Astrocyte of the spinal cord (primary cell): ENCODE data around the gene METRN.

Experiments
- DNase-seq: peaks from one replicate; pipeline ENCODE4 v3.0.0; 2011; ENCODE audit warnings: low read depth, low spot score
- H3K4me3 ChIP-seq: 2 replicates; pipeline ENCODE4 v1.5.1; 2011; ENCODE audit warnings: low read depth, mild to moderate bottlenecking, low read length, moderate library complexity
- CTCF ChIP-seq: IDR thresholded peaks from 2 replicates; pipeline ENCODE4 v1.5.1; 2012; ENCODE audit warnings: low read depth, mild to moderate bottlenecking, low read length, inconsistent platforms
- in situ Hi-C: cut with HindIII; loops from 2 replicates; pipeline ENCODE4 v1.10.0; 2017; ENCODE audit warnings: low sequenced_read_pairs

Gene METRN

DNA sequence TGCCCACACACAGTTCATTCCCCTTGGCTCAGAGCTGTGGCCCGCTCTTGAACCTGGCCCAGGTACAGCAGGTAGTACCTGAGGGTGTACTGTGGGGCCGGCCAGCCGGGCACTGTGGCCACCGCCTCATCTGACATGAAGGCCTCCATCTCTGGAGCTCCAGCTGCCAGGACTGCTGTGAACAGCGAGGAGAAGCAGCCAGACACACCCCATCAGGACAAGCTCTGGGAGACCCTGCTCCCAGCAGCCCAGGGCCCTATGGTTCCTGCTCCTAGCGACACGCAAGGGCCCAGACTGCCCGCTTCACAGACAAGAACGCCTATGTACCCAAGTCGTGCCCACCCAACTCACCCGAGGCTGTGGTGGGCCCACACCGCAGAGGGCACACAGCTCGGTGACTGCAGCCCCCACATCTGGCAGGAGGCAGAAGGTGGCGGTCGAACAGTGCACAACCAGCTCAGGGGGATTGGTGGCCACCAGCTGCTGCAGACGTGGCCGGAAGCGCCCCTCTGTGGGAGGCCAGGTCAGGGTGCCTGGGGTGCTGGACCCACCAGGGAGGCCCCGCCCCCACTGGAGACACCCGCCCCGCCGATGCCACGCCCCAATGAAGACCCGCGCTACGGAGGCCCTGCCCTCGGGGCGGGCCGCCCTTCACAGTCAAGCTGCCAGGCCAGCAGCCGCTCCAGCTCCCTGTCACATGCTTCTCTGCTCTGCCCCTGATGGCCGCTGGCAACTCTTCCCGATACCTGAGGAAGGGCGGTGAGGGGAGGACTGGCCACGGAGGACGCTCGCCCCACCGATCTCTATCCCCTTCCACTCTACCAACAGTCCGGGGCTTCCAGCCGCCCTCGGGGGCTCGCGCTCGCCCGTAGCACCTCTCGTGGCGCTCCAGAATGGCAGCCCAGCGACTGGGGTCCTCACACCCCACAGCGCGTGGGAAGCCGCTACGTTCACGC lies 35.8 kb upstream of the METRN start:
- no peak for TF ChIP-seq CTCF
- in situ Hi-C loops: no loop called here
- H3K4me3 ChIP-seq: peak overlapping the region; percentile 47
- peak; percentile 48 for DNase-seq

DNA sequence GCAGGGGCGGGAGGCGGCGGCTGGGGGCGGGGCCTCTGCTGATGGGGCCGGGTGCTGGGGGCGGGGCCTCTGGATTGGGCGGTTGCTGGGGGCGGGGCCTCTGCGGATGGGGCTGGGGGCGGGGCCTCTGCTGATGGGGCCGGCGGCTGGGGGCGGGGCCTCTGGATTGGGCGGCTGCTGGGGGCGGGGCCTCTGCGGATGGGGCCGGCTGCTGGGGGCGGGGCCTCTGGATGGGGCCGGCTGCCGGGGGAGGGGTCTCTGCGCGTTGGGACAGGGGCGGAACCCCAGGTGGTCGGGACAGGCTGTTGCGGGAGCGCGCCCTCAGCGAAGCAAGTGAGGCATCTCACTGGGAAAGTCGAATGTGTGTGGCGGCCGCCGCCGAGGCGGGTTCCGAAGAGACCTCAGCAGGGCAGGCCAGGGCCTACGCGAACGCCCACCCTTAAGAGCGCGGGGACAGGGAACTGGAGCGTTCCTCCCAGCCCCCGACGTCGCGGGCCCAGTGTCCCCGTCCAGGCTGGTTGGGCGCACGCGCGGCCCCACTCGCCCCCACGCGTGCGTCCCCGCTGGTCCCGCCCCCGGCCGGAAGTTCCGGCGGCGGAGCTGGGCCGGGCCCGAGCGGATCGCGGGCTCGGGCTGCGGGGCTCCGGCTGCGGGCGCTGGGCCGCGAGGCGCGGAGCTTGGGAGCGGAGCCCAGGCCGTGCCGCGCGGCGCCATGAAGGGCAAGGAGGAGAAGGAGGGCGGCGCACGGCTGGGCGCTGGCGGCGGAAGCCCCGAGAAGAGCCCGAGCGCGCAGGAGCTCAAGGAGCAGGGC lies 34.9 kb upstream of the METRN start, which contains the start of gene STUB1:
TSS of gene STUB1 (plus strand) at position 597 of the 811 bp plus-strand sequence. CDS start at position 713, 116 bp downstream.
- peak; percentile 87 for DNase-seq
- in situ Hi-C loops: no loop called here
- TF ChIP-seq CTCF: no peak
- H3K4me3 ChIP-seq: peak within 1 kb of the TSS; percentile 75

- in situ Hi-C loops: no loop called here
- H3K4me3 ChIP-seq: peak overlapping the region; percentile 75
- no peak for TF ChIP-seq CTCF
- no peak for DNase-seq
Measured at GRCh38 chr16:680625-680945, 34.3 kb upstream of the METRN start.

- peak; percentile 40 for DNase-seq
- in situ Hi-C loops: no loop called here
- no peak for TF ChIP-seq CTCF
- H3K4me3 ChIP-seq: peak overlapping the region; percentile 75
Measured at GRCh38 chr16:680967-681745, 33.8 kb upstream of the METRN start.

GRCh38 chr16:681746-682427 lies 33.0 kb upstream of the METRN start:
- peak; percentile 19 for DNase-seq
- no peak for TF ChIP-seq CTCF
- in situ Hi-C loops: no loop called here
- peak overlapping the region; percentile 75 for H3K4me3 ChIP-seq
